NCI-H510A treated with DMSO at 0.1 percent for 48 hours (cell line): ENCODE results near the gene RNF186.
"Not testable (repeated sequence)": the region's sequence is repeated elsewhere in the genome, so short reads cannot be mapped to it uniquely, and the experiment has no call there.

ENCODE experiments used
- DNase-seq: peaks from one replicate; lab custom pipeline; 2025; lab: John Stamatoyannopoulos, UW

The RNF186 gene

GRCh38 chr1:19814681-19815503, at the start of gene RNF186:
TSS of gene RNF186 (minus strand) at chr1:19815283. CDS start at chr1:19815101, 182 bp downstream.
- peak; percentile 99 for DNase-seq

GRCh38 chr1:19864570-19865160, 49.6 kb upstream of the RNF186 start:
- DNase-seq = no peak

GRCh38 chr1:19862944-19863343, 47.9 kb upstream of the RNF186 start:
- DNase-seq = no peak

- DNase-seq = no peak
These were observed 46.9 kb upstream of the RNF186 start for GRCh38 chr1:19861842-19862530.

- no peak for DNase-seq
These were observed 46.0 kb upstream of the RNF186 start for GRCh38 chr1:19861034-19861433.

- peak; percentile 69 for DNase-seq
These were observed 45.3 kb upstream of the RNF186 start for GRCh38 chr1:19860418-19860817.

- no peak for DNase-seq
These were observed 44.8 kb upstream of the RNF186 start for GRCh38 chr1:19859876-19860275.

- no peak for DNase-seq
These were observed 43.8 kb upstream of the RNF186 start for GRCh38 chr1:19858893-19859292.

GRCh38 chr1:19854866-19855265, 39.8 kb upstream of the RNF186 start:
- no peak for DNase-seq

GRCh38 chr1:19852036-19852435, 37.0 kb upstream of the RNF186 start:
- DNase-seq = no peak

- no peak for DNase-seq
These were observed 35.1 kb upstream of the RNF186 start for GRCh38 chr1:19850214-19850613.

GRCh38 chr1:19849307-19849706, 34.2 kb upstream of the RNF186 start:
- not testable (repeated sequence) for DNase-seq

- DNase-seq = not testable (repeated sequence)
These were observed 32.3 kb upstream of the RNF186 start for GRCh38 chr1:19847334-19847733.

- no peak for DNase-seq
These were observed 31.3 kb upstream of the RNF186 start for GRCh38 chr1:19846338-19846737.

GRCh38 chr1:19845555-19845954, 30.5 kb upstream of the RNF186 start:
- no peak for DNase-seq

- no peak for DNase-seq
These were observed 29.8 kb upstream of the RNF186 start for GRCh38 chr1:19844731-19845495.

- no peak for DNase-seq
These were observed 25.1 kb upstream of the RNF186 start for GRCh38 chr1:19840228-19840627.

GRCh38 chr1:19837866-19838265, 22.8 kb upstream of the RNF186 start:
- no peak for DNase-seq

GRCh38 chr1:19835578-19835977, 20.5 kb upstream of the RNF186 start:
- DNase-seq = no peak

- DNase-seq = no peak
These were observed 16.4 kb upstream of the RNF186 start for GRCh38 chr1:19831441-19831840.

GRCh38 chr1:19828546-19828945, 13.5 kb upstream of the RNF186 start:
- DNase-seq = no peak

GRCh38 chr1:19825298-19825697, 10.2 kb upstream of the RNF186 start:
- DNase-seq = peak; percentile 66
